ENCODE measurements around the gene GPR137.

The GPR137 gene

DNA sequence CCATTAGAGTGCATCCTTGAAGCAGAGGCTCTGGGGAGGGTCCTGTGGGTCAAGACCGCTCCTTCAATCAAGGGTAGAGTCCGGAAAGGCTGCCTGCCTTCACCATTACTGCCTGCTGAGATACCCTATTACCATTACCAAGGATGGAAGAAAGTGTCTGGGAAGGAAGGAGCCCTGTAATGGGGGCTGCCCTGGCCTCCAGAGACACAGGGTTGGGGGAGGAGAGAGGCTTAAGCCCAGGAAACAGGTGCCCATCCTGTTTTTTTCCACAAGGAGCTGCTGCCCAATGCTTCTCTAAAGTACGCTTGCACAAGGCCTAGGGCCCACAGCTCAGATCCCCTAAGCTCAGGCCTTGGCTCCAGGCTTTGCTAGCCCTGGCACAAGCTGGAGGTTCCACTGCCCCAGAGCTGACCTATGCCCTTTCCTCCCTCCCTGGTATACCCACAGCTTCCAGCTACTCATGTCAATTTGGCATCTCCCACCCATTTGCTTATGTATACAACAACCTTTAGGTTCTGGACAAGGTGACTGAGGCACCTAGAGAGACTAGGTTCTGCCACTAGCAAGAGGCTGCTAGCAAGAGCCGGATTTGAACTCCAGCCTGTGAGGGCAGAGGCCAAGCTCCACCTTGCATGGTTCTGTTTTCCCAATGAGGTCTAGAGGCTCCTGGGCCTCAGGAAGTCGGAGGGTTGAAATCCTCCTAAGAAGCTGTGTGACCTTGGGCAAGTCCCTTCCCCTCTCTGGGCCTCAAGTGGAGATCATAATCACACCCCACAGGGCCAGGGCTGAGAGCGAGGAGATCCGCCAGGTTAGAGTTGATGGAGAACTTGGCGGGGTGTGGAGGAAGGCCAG is 35.9 kb upstream of the GPR137 start:
- DNase-seq = no peak

DNA sequence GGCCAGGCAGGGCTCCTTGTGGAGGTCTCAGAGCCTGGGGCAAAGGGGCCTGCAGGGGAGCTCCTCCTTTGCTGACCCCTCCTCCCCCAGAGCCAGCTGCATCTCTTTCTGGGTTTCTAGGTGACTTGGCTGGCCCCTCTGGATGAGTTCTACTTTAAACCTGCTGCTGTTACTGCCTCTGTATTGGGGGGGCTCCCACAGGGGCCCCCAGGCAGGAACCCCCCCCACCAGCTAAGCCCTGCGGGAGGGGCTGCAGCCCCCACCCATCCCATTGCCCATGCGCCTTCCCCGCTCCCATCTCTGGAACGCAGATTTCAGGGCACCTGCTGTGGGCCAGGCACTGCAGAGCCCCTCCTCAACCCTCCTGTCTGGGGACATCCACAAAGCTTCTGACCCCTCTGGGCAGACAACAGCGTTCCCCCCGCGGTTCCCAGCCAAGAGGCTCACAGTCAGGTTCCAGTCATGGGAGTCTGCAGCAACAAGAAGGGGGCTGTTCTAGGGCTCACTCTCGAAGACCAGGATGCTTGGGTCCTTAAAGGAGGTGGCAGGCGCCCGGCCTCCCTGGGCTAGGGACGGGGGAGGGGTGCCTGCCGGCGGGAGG is 35.1 kb upstream of the GPR137 start:
- DNase-seq = no peak

GRCh38 chr11:64251016-64251752 is 34.5 kb upstream of the GPR137 start, which contains the start of gene PLCB3:
Gene PLCB3, plus strand, starts transcription at chr11:64251530. Its CDS starts 120 bp downstream, at chr11:64251650.
- peak; percentile 68 for DNase-seq

DNA sequence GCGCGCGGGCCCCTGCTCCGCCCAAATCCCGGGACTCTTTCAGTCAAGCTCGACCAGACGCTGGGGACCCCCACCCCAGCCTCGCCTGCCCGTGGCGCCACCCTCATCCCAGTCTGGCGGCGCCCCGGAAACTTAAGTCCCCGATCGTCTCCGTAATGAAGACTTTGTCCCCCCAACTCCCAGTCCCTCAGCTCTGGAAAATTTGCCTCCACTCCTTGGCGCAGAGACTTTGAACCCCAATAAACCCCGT is 34.0 kb upstream of the GPR137 start:
- no peak for DNase-seq

- DNase-seq = no peak
These were observed 33.4 kb upstream of the GPR137 start for GRCh38 chr11:64252003-64252872.

DNA sequence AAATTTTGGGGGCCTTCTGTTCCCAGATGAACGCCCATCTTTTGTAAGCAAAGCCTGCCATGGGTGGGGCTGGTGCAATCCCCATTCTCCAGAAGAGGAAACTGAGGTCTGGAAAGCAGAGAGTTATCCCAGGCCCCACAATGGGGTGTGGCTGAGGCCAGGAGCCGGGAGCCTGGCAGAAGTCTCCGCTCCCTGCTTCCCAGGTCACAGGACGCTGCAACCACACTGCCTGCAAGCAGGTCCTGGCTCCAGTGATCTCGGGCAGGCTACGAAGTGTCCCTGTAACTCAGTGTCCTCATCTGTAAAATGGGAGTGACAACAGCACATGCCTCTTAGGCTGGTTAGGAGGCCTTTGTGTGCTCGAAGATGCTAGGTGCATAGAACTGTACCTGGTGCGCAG is 32.6 kb upstream of the GPR137 start:
- DNase-seq = no peak

GRCh38 chr11:64253481-64253880 is 32.2 kb upstream of the GPR137 start:
- no peak for DNase-seq

DNA sequence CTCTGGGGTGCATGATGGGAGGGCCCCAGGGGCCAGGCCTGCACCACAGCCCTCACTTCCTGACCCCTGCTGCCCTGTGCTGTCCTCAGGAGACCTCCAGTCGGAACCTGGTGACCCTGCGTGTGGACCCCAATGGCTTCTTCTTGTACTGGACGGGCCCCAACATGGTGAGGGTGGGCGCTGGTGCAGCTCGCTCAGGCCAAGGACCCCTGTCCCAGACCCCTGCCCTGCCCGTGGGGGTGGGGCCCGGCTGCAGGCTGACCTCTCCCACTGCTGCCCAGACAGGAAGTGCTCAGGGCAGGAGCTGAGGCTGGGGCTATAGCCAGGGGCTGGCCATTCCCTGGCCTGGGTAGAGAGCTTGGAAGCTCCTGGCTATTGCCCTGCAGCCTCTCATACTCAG is 31.3 kb upstream of the GPR137 start:
- DNase-seq = no peak

DNA sequence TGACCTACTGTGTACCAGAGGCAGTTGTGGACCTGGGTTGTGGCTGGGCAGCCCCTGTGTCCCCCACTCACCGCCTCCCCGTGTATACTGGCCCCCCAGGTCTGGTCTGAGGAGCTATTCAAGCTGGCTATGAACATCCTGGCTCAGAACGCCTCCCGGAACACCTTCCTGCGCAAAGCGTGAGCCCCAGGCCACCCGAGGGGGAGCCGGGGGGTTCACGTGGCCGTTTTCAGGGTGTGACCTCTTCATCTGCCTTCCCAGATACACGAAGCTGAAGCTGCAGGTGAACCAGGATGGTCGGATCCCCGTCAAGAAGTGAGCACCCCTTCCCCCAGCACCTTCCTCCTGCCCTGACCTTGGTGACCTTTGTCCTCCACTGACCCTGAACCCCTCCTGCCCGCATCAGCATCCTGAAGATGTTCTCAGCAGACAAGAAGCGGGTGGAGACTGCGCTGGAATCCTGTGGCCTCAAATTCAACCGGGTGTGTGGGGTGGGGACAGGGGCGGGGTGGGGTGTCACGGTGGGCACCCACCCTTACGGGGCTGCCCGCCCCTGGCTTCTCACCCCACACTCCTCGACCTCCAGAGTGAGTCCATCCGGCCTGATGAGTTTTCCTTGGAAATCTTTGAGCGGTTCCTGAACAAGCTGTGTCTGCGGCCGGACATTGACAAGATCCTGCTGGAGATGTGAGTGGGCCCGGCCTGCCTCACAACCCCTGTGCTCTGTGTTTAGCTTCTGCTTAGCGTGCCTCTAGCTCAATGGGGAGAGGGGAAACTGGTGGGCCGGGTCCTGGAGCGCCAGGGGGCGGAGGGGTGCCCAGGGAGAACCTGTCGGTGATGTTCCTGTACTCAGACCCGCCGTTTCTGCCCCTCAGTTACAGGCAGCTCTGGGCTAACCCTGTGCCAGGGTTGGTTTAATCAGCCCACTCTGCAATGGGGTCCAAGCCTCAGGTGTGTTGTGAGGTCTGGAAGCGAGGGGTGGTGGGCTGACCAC is 30.2 kb upstream of the GPR137 start:
- no peak for DNase-seq

DNA sequence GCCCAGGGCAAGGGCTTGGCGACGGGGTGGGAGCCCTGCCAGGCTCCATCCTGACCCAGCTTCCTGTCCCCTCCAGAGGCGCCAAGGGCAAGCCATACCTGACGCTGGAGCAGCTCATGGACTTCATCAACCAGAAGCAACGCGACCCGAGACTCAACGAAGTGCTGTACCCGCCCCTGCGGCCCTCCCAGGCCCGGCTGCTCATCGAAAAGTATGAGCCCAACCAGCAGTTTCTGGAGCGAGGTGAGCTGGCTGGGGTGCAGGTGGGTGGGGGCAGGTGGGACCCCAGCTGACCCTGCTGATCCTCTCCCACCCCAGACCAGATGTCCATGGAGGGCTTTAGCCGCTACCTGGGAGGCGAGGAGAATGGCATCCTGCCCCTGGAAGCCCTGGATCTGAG is 29.3 kb upstream of the GPR137 start:
- no peak for DNase-seq

DNA sequence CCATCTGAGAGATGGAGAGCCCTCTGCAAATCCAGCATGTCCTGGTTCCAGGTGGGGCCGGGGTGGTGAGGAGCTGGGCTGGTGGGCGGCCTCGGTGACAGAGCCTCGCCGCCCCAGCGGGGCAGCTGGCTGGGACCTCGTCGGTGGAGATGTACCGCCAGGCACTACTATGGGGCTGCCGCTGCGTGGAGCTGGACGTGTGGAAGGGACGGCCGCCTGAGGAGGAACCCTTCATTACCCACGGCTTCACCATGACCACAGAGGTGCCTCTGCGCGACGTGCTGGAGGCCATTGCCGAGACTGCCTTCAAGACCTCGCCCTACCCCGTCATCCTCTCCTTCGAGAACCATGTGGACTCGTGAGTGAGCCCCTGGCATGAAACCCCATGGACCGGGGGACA is 27.3 kb upstream of the GPR137 start:
- no peak for DNase-seq

- no peak for DNase-seq
These were observed 26.6 kb upstream of the GPR137 start for GRCh38 chr11:64258946-64259532.

GRCh38 chr11:64259533-64260067 is 26.0 kb upstream of the GPR137 start:
- no peak for DNase-seq

DNA sequence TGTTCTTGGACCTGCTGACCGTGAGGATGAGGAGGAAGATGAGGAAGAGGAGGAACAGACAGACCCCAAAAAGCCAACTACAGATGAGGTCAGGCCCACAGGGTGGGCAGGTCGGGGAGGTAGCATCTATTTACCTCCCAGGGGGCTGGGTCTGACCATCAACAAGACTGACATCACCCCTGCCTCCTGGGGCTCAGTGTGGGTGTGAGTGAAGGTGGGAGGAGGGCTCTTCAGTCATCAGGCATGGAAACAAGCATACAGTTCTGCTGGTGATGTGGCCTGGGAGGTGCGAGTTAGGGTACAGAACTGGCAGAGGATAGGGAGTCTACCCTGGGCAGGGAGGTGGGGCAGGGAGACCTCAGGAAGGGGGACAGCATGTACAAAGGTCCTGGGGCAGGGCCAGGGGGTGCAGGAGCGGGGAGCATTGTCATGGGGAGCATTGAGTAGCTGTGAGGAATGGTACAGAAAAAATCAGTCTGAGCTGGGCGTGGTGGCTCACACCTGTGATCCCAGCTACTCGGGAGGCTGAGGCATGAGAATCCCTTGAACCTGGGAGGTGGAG is 25.4 kb upstream of the GPR137 start:
- DNase-seq = no peak

DNA sequence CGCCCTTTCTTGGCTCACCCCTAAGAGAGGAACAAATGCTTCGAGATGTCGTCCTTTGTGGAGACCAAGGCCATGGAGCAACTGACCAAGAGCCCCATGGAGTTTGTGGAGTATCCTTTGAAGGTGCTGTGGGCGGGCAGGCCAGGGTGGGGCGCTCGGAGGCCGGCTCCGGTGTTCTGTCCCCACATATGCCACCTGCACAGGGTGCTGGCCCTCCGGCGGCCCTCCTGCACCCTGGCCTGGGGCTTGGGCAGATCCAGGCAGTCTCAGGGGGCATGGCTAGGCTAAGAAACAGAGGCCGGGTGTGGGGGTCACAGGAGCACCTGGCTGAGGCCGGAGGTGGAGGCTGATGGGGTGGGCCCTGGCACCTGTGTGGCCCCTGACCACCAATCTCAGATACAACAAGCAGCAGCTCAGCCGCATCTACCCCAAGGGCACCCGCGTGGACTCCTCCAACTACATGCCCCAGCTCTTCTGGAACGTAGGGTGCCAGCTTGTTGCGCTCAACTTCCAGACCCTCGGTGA is 24.0 kb upstream of the GPR137 start:
- DNase-seq = no peak

GRCh38 chr11:64262271-64263002 is 23.2 kb upstream of the GPR137 start:
- DNase-seq = no peak

- no peak for DNase-seq
These were observed 22.4 kb upstream of the GPR137 start for GRCh38 chr11:64263021-64263946.

GRCh38 chr11:64263947-64264317 is 21.7 kb upstream of the GPR137 start:
- DNase-seq = no peak

DNA sequence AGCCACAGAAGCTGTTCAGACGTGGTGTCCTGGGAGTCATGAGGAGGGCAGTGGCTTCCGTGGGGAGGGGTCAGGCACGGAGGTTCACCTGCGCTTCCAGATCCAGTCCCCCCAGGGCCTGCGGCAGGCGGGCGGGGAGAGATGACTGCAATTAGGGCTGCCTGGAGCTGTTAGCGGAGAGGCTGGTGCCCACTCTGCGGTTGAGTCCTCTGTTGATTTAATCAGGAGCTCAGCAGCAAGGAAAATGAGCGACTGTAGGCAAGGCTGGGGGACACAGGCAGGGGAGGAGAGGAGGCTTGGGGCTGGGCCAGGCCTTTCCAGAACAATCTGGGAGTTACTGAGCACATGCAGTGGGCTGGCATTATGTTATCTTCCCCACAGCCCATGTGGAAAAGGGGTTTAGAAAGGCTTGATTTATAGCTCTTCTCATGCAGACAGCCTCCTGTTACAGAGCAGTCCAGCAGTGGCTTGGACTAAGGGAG is 21.2 kb upstream of the GPR137 start:
- DNase-seq = no peak

All from KG1 (cell line).